CD1c-positive myeloid dendritic cell (primary cell): ENCODE results near the gene ACRV1.
"Not testable (repeated sequence)": the region's sequence is repeated elsewhere in the genome, so short reads cannot be mapped to it uniquely, and the experiment has no call there.

Experiments
- DNase-seq: peaks from one replicate; pipeline ENCODE4 v3.0.0-alpha.2; 2016; ENCODE audit errors: extremely low spot score

The ACRV1 gene

GRCh38 chr11:125680747-125681146 is at the start of gene ACRV1:
TSS of gene ACRV1 (minus strand) at chr11:125680847. CDS start at chr11:125680780, 67 bp downstream.
- no peak for DNase-seq

- no peak for DNase-seq
These were observed 48.3 kb upstream of the ACRV1 start for GRCh38 chr11:125728969-125729368.

GRCh38 chr11:125724125-125724524 is 43.5 kb upstream of the ACRV1 start:
- no peak for DNase-seq

- no peak for DNase-seq
These were observed 40.1 kb upstream of the ACRV1 start for GRCh38 chr11:125720781-125721180.

GRCh38 chr11:125704686-125705085 is 24.0 kb upstream of the ACRV1 start:
- DNase-seq: not testable (repeated sequence)

- DNase-seq: no peak
These were observed 21.4 kb upstream of the ACRV1 start for GRCh38 chr11:125701858-125702621.

- no peak for DNase-seq
These were observed 20.5 kb upstream of the ACRV1 start for GRCh38 chr11:125701018-125701610.

- DNase-seq: no peak
These were observed 14.3 kb upstream of the ACRV1 start for GRCh38 chr11:125694951-125695350.

GRCh38 chr11:125692887-125693286 is 12.2 kb upstream of the ACRV1 start:
- DNase-seq: no peak

- DNase-seq: no peak
These were observed 9.4 kb upstream of the ACRV1 start for GRCh38 chr11:125690006-125690405.

- DNase-seq: no peak
These were observed 8.7 kb upstream of the ACRV1 start for GRCh38 chr11:125689274-125689859.

GRCh38 chr11:125688632-125689031 is 8.0 kb upstream of the ACRV1 start:
- no peak for DNase-seq

GRCh38 chr11:125688066-125688465 is 7.4 kb upstream of the ACRV1 start:
- DNase-seq: no peak

GRCh38 chr11:125685228-125685627 is 4.6 kb upstream of the ACRV1 start:
- DNase-seq: no peak

- DNase-seq: no peak
These were observed 810 bp downstream of the ACRV1 start for GRCh38 chr11:125679837-125680236.

GRCh38 chr11:125679397-125679796 is 1.2 kb downstream of the ACRV1 start:
- no peak for DNase-seq

GRCh38 chr11:125675196-125675595 is 5.5 kb downstream of the ACRV1 start:
- no peak for DNase-seq

GRCh38 chr11:125674210-125674609 is 6.4 kb downstream of the ACRV1 start:
- no peak for DNase-seq

GRCh38 chr11:125671561-125671960 is 9.1 kb downstream of the ACRV1 start:
- no peak for DNase-seq

GRCh38 chr11:125670172-125670571 is 10.5 kb downstream of the ACRV1 start:
- no peak for DNase-seq

- no peak for DNase-seq
These were observed 13.5 kb downstream of the ACRV1 start for GRCh38 chr11:125667151-125667550.

GRCh38 chr11:125663910-125664309 is 16.7 kb downstream of the ACRV1 start:
- DNase-seq: no peak

GRCh38 chr11:125662689-125663088 is 18.0 kb downstream of the ACRV1 start:
- DNase-seq: no peak
